HepG2 (cell line): Measurements from ENCODE around the gene HAND1. TPM values are rescaled to one million over a fixed set of nuclear protein-coding genes. Genes with fewer than 3 reads are reported as not detected.

Experiments
- AKAP8 ChIP-seq: sonication (generic); formaldehyde crosslinking; IDR thresholded peaks from 2 replicates; pipeline ENCODE4 v1.5.1; 2020; ENCODE audit warnings: mild to moderate bottlenecking, missing genetic modification reagents
- CCAR2 ChIP-seq: fragments of 200-400 bp; formaldehyde crosslinking; optimal IDR thresholded peaks from 2 replicates; pipeline ENCODE3; 2018; ENCODE audit warnings: low read depth, mild to moderate bottlenecking, low read length, moderate library complexity
- DRAP1 ChIP-seq: IDR thresholded peaks from 2 replicates; pipeline ENCODE4 v1.6.1; 2016; ENCODE audit warnings: missing genetic modification reagents, missing compliant biosample characterization
- MXI1 ChIP-seq: IDR thresholded peaks from 3 replicates; pipeline ENCODE4 v1.6.1; 2012; ENCODE audit warnings: low read depth, low read length, inconsistent platforms, borderline replicate concordance
- NFE2 ChIP-seq: sonication (generic); formaldehyde crosslinking; IDR thresholded peaks from 2 replicates; pipeline ENCODE4 v1.4.0; 2020; ENCODE audit warnings: missing genetic modification reagents
- PLSCR1 ChIP-seq: sonication (generic); formaldehyde crosslinking; IDR thresholded peaks from 2 replicates; pipeline ENCODE4 v1.5.0; 2020; ENCODE audit warnings: missing genetic modification reagents, mild to moderate bottlenecking, borderline replicate concordance
- RFXANK ChIP-seq: IDR thresholded peaks from 2 replicates; pipeline ENCODE4 v1.6.1; 2016
- SNAPC2 ChIP-seq: sonication (generic); formaldehyde crosslinking; IDR thresholded peaks from 2 replicates; pipeline ENCODE4 v1.8.1; 2022; ENCODE audit warnings: mild to moderate bottlenecking, missing genetic modification reagents
- ZFP82 ChIP-seq: sonication (generic); formaldehyde crosslinking; IDR thresholded peaks from 2 replicates; pipeline ENCODE4 v1.5.1; 2020; ENCODE audit warnings: mild to moderate bottlenecking, missing genetic modification reagents, borderline replicate concordance
- ZFY ChIP-seq: sonication (generic); formaldehyde crosslinking; IDR thresholded peaks from 2 replicates; pipeline ENCODE4 v1.4.0; 2020; ENCODE audit warnings: missing genetic modification reagents
- ZNF124 ChIP-seq: sonication (generic); formaldehyde crosslinking; IDR thresholded peaks from 2 replicates; pipeline ENCODE4 v1.4.0; 2020; ENCODE audit warnings: missing genetic modification reagents
- ZNF230 ChIP-seq: sonication (generic); formaldehyde crosslinking; IDR thresholded peaks from 2 replicates; pipeline ENCODE4 v1.4.0; 2020; ENCODE audit warnings: mild to moderate bottlenecking, missing genetic modification reagents
- ZNF24 ChIP-seq: fragments of 450-650 bp; IDR thresholded peaks from 2 replicates; pipeline ENCODE4 v1.6.1; 2017; ENCODE audit warnings: antibody characterized with exemption, mild to moderate bottlenecking
- ZNF562 ChIP-seq: sonication (generic); formaldehyde crosslinking; IDR thresholded peaks from 2 replicates; pipeline ENCODE4 v1.8.0; 2022; ENCODE audit warnings: missing genetic modification reagents, borderline replicate concordance
- polyA plus RNA-seq, 8 experiments: library from polyadenylated mRNA; depleted of rRNA in 3 of 8; stranded (reverse) in 7 of 8; unstranded in 1 of 8; fragments of >200 nt; fragmentation: Illumina TruSeq in 4 of 8; extraction: Trizol in 4 of 8; gene quantifications; 2 replicates each; pipeline versions ENCODE4 v1.2.1 to v1.2.3, GENCODE V29; 2011 to 2016; ENCODE audit warnings: low read depth in 4 of 8, missing spikeins in 1 of 8, mixed read lengths in 1 of 8; ENCODE audit not compliant: insufficient read depth in 1 of 8
- total RNA-seq, 5 experiments: library from RNA; depleted of rRNA; stranded (reverse); fragments of >200 nt; fragmentation: Illumina TruSeq; extraction: Trizol; gene quantifications; 2 replicates each; pipeline ENCODE4 v1.2.3, GENCODE V29; 2016; ENCODE audit warnings: low read depth in 1 of 5
- TF ChIP-seq, protein P1 (sequence below): sonication (generic); formaldehyde crosslinking; IDR thresholded peaks from 2 replicates; pipeline ENCODE4 v1.8.0; 2022; ENCODE audit warnings: missing genetic modification reagents, low read depth, mild to moderate bottlenecking, borderline replicate concordance
- TF ChIP-seq, protein P2 (sequence below): sonication (generic); formaldehyde crosslinking; IDR thresholded peaks from 2 replicates; pipeline ENCODE4 v1.8.1; 2023; ENCODE audit warnings: mild to moderate bottlenecking, missing genetic modification reagents, borderline replicate concordance
- TF ChIP-seq, protein P3 (sequence below): sonication (generic); formaldehyde crosslinking; IDR thresholded peaks from 2 replicates; pipeline ENCODE4 v1.8.1; 2023; ENCODE audit warnings: mild to moderate bottlenecking, missing genetic modification reagents
- TF ChIP-seq, protein P4 (sequence below): sonication (generic); formaldehyde crosslinking; IDR thresholded peaks from 2 replicates; pipeline ENCODE4 v1.4.0; 2020; ENCODE audit warnings: missing genetic modification reagents
- TF ChIP-seq, protein P5 (sequence below): sonication (generic); formaldehyde crosslinking; IDR thresholded peaks from 2 replicates; pipeline ENCODE4 v1.4.0; 2020; ENCODE audit warnings: low read depth, missing genetic modification reagents

The HAND1 gene
- total and polyA plus RNA-seq, 2 of the 13 experiments (the other 11 are each of a cell fraction or from before 2014, with no cell fraction given) = not detected

- no peak for TF ChIP-seq PLSCR1 (CRISPR knock-in tag)
- no peak for TF ChIP-seq ZNF124 (CRISPR knock-in tag)
- no peak for TF ChIP-seq NFE2 (CRISPR knock-in tag)
- TF ChIP-seq RFXANK (CRISPR knock-in tag) = no peak
- TF ChIP-seq SNAPC2 (CRISPR knock-in tag) = 0 out of 2 replicates have a peak, but pooled peaks have one; percentile 38
- TF ChIP-seq, protein P1, sequence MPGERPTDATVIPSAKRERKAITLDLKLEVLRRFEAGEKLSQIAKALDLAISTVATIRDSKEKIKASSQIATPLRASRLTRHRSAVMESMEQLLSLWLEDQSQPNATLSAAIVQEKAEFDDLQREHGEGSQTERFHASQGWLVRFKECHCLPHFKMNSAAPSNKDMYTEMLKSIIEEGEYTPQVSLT (CRISPR knock-in tag) = no peak
- TF ChIP-seq CCAR2 = no peak
- TF ChIP-seq, protein P2, sequence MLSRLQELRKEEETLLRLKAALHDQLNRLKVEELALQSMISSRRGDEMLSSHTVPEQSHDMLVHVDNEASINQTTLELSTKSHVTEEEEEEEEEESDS = no peak; the same call in 1 of the 2 replicates
- TF ChIP-seq, protein P3, sequence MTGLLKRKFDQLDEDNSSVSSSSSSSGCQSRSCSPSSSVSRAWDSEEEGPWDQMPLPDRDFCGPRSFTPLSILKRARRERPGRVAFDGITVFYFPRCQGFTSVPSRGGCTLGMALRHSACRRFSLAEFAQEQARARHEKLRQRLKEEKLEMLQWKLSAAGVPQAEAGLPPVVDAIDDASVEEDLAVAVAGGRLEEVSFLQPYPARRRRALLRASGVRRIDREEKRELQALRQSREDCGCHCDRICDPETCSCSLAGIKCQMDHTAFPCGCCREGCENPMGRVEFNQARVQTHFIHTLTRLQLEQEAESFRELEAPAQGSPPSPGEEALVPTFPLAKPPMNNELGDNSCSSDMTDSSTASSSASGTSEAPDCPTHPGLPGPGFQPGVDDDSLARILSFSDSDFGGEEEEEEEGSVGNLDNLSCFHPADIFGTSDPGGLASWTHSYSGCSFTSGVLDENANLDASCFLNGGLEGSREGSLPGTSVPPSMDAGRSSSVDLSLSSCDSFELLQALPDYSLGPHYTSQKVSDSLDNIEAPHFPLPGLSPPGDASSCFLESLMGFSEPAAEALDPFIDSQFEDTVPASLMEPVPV (CRISPR knock-in tag) = no peak
- no peak for TF ChIP-seq ZNF562 (CRISPR knock-in tag)
- no peak for TF ChIP-seq DRAP1
- TF ChIP-seq, protein P4, sequence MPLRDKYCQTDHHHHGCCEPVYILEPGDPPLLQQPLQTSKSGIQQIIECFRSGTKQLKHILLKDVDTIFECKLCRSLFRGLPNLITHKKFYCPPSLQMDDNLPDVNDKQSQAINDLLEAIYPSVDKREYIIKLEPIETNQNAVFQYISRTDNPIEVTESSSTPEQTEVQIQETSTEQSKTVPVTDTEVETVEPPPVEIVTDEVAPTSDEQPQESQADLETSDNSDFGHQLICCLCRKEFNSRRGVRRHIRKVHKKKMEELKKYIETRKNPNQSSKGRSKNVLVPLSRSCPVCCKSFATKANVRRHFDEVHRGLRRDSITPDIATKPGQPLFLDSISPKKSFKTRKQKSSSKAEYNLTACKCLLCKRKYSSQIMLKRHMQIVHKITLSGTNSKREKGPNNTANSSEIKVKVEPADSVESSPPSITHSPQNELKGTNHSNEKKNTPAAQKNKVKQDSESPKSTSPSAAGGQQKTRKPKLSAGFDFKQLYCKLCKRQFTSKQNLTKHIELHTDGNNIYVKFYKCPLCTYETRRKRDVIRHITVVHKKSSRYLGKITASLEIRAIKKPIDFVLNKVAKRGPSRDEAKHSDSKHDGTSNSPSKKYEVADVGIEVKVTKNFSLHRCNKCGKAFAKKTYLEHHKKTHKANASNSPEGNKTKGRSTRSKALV = no peak
- peak; percentile 19; the same call in 1 of the 2 replicates for TF ChIP-seq ZFY (CRISPR knock-in tag)
- TF ChIP-seq, protein P5, sequence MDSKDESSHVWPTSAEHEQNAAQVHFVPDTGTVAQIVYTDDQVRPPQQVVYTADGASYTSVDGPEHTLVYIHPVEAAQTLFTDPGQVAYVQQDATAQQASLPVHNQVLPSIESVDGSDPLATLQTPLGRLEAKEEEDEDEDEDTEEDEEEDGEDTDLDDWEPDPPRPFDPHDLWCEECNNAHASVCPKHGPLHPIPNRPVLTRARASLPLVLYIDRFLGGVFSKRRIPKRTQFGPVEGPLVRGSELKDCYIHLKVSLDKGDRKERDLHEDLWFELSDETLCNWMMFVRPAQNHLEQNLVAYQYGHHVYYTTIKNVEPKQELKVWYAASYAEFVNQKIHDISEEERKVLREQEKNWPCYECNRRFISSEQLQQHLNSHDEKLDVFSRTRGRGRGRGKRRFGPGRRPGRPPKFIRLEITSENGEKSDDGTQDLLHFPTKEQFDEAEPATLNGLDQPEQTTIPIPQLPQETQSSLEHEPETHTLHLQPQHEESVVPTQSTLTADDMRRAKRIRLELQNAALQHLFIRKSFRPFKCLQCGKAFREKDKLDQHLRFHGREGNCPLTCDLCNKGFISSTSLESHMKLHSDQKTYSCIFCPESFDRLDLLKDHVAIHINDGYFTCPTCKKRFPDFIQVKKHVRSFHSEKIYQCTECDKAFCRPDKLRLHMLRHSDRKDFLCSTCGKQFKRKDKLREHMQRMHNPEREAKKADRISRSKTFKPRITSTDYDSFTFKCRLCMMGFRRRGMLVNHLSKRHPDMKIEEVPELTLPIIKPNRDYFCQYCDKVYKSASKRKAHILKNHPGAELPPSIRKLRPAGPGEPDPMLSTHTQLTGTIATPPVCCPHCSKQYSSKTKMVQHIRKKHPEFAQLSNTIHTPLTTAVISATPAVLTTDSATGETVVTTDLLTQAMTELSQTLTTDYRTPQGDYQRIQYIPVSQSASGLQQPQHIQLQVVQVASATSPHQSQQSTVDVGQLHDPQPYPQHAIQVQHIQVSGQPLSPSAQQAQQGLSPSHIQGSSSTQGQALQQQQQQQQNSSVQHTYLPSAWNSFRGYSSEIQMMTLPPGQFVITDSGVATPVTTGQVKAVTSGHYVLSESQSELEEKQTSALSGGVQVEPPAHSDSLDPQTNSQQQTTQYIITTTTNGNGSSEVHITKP (CRISPR knock-in tag) = no peak
- no peak for TF ChIP-seq ZNF24
- TF ChIP-seq ZNF230 (CRISPR knock-in tag) = peak; percentile 62; the same call in 1 of the 2 replicates
- TF ChIP-seq MXI1 = no peak
- no peak for TF ChIP-seq ZFP82 (CRISPR knock-in tag)
- TF ChIP-seq AKAP8 = no peak
These were observed 31.6 kb downstream of the HAND1 start (continued) for GRCh38 chr5:154446195-154447088.
